ENCODE measurements around the gene ENTHD1.

GRCh38 chr22:39739338-39740027 is 154.1 kb downstream of the ENTHD1 start:
- TF ChIP-seq TAF1 (IDR thresholded peaks at IDR 0.05; ENCODE audit: low read depth) (no peak), REST (IDR thresholded peaks at IDR 0.05; ENCODE audit: low read depth) (no peak), TEAD4 (IDR thresholded peaks at IDR 0.05) (no peak), USF1 (IDR thresholded peaks at IDR 0.05) (no peak), MAX (IDR thresholded peaks at IDR 0.05) (no peak), RAD21 (IDR thresholded peaks at IDR 0.05; ENCODE audit: low read depth) (no peak), EP300 (IDR thresholded peaks at IDR 0.05; ENCODE audit: borderline replicate concordance) (no peak), EGR1 (IDR thresholded peaks at IDR 0.05) (no peak), FOXM1 (IDR thresholded peaks at IDR 0.05; ENCODE audit: borderline replicate concordance, low read depth) (no peak), ZBTB7A (IDR thresholded peaks at IDR 0.05; ENCODE audit: low read depth) (no peak), YY1 (IDR thresholded peaks at IDR 0.05; ENCODE audit: low read depth) (no peak), CREB1 (IDR thresholded peaks at IDR 0.05; ENCODE audit: low read depth) (no peak)
